A673 (cell line): ENCODE measurements around the gene FRMD4A.

Source experiments
- CTCF ChIP-seq: fragments of 300-800, 200-600 bp; sonication (generic); conservative IDR thresholded peaks from 2 replicates; pipeline ENCODE4 v1.5.1; 2017; ENCODE audit warnings: low read depth, mild to moderate bottlenecking, antibody characterized with exemption, low read length, moderate library complexity, mixed read lengths
- EZH2 ChIP-seq: fragments of 200-600 bp; sonication (generic); IDR thresholded peaks from 2 replicates; pipeline ENCODE4 v1.6.1; 2017; ENCODE audit warnings: borderline replicate concordance, low read depth, mild to moderate bottlenecking, mixed read lengths, antibody characterized with exemption, low read length; ENCODE audit not compliant: poor library complexity, severe bottlenecking

GRCh38 chr10:13686331-13686752 lies 644.4 kb downstream of the FRMD4A start:
- no peak for TF ChIP-seq CTCF
- no peak for TF ChIP-seq EZH2
